ENCODE data around the gene PCYOX1L. TPM values are rescaled to one million over a fixed set of nuclear protein-coding genes. Genes with fewer than 3 reads are reported as not detected.

PCYOX1L gene
- total RNA-seq, 1 experiment from 2014 or later = 15.9 TPM

GRCh38 chr5:149367249-149367971 is 9.6 kb downstream of the PCYOX1L start:
- POLR2A ChIA-PET = interaction anchor here (1.5 kb wide), 1 partner anchor 10 kb away, joined by 3 read pairs; the partner anchor contains the start of gene PCYOX1L
- Histone ChIP-seq H3K27ac (ENCODE audit: low read depth, low read length) (no peak overlapping the region), H3K4me2 (ENCODE audit: low read length) (peak overlapping the region; percentile 35), H3K9me2 (ENCODE audit: insufficient read depth) (no peaks in the 10 kb centered on the region), H2AFZ (ENCODE audit: low read depth, low read length, poor library complexity, severe bottlenecking) (no peak overlapping the region), H3K4me3 (replicated peaks in 1 of 2; ENCODE audit: low read depth in 1 of 2, low read length in 2 of 2) (no peak overlapping the region), H3K9ac (ENCODE audit: low read length) (no peak overlapping the region), H3K9me3 (ENCODE audit: control insufficient read depth in 1 of 2, insufficient read depth in 1 of 2, low read depth in 1 of 2, low read length in 2 of 2) (no peaks in the 10 kb centered on the region), H3K27me3 (ENCODE audit: insufficient read depth, low read length) (no peaks in the 10 kb centered on the region), H3K79me2 (ENCODE audit: insufficient read depth, low read length) (no peaks in the 10 kb centered on the region), H3K4me1 (ENCODE audit: control insufficient read depth in 1 of 2, insufficient read depth in 2 of 2, low read length in 2 of 2) (peaks cover 4 to 9% of the 10 kb centered on the region in 2 experiments; a peak in 3 of 4 replicates), H3K36me3 (ENCODE audit: control insufficient read depth in 1 of 2, insufficient read depth in 2 of 2, low read length in 2 of 2) (no peaks in the 10 kb centered on the region), H4K20me1 (ENCODE audit: insufficient read depth) (no peaks in the 10 kb centered on the region)
- ATAC-seq = peak; percentile 82
- intact Hi-C loops (cut with micrococcal nuclease) = loop anchor here (1.0 to 5.0 kb wide), 3 partner anchors 65 to 250 kb away; no protein-coding TSS in a partner anchor
- BruUV-seq (replicated peaks) = no TSS peak
- peak; percentile 79 for DNase-seq (ENCODE audit: low read depth, low spot score)
- RAD21 ChIA-PET (ENCODE audit: low non-redundant PET in 1 of 2, low total read pairs in 2 of 2, uncharacterized antibody in 2 of 2, unreplicated experiment in 2 of 2) = interaction anchor here (1.0 to 1.8 kb wide), 3 partner anchors 9 to 67 kb away, joined by 4 to 5 read pairs (median 4); partner anchors contain the start of gene PCYOX1L (in 1 of the 2)
- CTCF ChIA-PET = interaction anchor here (0.6 to 3.5 kb wide), 24 partner anchors 8 to 252 kb away, joined by 3 to 38 read pairs (median 4); partner anchors contain the start of genes ABLIM3, GRPEL2 and PCYOX1L
- TF ChIP-seq CBX3 (IDR thresholded peaks at IDR 0.05; ENCODE audit: low read depth) (0 out of 2 replicates have a peak, but pooled peaks have one; percentile 12), CTCF (IDR thresholded peaks at IDR 0.05 in 2 of 3, conservative IDR thresholded peaks at IDR 0.05 in 1 of 3; ENCODE audit: borderline replicate concordance in 1 of 3, insufficient read depth in 1 of 3, low read depth in 2 of 3, low read length in 2 of 3) (peak; percentile 93 to 97 (median 94)), REST (IDR thresholded peaks at IDR 0.05; ENCODE audit: low read depth) (no peak), RAD21 (IDR thresholded peaks at IDR 0.05; ENCODE audit: low read depth) (peak; percentile 86)
